D341Med (cell line): ENCODE results near the gene NAIF1.
"Not testable (repeated sequence)": the region's sequence is repeated elsewhere in the genome, so short reads cannot be mapped to it uniquely, and the experiment has no call there.

Source experiments
- DNase-seq: peaks from one replicate; pipeline ENCODE4 v3.0.0; 2012; ENCODE audit warnings: low spot score

Gene NAIF1

DNA sequence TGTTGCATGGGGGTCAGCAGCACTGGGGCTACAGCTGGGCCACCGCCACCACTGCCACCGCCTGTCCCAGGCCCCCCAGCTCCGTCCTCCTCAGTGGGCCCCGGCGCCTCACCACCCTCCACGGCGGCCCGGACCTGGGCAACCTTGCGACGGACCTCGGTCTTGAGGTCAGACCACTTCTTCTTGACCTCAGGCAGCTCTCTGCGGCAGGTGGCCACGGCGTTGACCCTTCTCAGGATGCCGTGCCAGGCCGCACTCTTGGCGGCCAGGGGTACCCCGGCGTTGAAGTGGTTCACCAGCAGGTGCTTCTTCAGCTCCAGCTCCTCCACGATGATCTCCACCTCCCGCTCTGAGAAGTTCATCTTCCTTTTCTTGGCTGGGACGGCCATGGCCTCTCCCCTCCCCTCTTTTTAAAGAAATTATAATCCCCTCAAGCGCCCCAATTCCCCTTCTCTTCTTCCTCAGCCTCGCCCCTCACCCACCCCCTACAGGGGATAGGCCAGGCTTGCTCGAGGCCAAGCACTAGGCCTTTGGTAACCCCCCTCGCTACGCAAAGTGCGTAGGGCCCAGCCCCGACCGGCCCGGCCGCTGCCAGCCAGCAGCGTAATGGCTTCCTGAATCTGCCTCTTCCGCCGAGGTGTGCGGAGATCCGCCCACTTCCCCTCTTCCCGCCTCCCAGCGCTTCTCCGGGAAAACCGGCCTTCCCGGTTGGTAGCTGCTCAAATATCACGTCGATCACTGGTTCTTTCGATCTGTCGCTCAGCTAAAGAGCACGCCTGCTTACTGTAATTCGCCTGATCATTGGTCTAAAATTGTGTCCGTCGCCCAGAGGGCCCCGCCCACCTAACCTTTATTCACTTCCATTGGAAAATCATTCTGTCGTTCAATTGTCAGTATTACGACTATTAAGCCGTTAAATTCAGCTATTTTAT, at the start of gene NAIF1:
Gene NAIF1 (minus strand): TSS at position 608 of the 932 bp plus-strand sequence. CDS start 219 bp downstream, at position 389.
- peak; percentile 94 for DNase-seq

DNA sequence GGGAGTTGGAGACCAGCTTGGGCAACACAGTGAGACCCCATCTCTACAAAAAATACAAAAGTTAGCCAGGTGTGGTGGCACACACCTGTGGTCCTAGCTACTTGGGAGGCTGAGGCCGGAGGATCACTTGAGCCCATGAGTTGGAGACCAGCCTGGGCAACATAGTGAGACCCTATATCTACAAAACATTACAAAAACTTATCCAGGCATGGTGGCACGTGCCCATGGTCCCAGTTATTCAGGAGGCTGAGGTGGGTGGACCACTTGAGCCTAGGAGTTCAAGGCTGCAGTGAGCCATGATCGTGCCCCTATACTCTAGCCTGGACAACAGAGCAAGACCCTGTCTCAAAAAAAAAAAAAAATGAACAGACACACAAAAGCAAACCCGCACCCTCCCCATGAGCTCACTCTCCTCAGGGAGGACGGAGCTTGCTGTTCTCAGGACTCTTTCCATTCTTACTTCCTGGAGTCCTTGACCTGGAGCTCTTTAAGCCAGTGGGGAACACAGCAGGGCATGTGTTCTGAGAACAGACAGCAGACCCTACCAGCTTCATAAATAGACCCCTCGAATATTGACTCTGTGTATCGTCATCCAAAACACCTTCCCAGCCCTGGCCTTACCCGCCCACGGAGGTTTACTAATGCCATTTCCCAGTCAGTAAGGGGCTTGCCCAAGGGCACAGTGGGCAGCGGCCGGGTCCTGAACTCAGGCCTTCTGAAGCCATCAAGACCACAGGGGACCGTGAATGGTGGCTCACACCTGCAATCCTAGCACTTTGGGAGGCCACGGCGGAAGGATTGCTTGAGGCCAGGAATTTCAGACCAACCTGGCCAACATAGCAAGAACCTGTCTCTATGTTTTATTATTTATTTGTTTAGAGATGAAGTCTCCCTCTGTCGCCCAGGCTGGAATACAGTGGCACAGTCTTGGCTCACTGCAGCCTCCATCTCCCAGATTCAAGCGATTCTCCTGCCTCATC, 49.3 kb upstream of the NAIF1 start:
- no peak for DNase-seq

- DNase-seq, result no peak
Measured at GRCh38 chr9:128115187-128116103, 48.3 kb upstream of the NAIF1 start.

DNA sequence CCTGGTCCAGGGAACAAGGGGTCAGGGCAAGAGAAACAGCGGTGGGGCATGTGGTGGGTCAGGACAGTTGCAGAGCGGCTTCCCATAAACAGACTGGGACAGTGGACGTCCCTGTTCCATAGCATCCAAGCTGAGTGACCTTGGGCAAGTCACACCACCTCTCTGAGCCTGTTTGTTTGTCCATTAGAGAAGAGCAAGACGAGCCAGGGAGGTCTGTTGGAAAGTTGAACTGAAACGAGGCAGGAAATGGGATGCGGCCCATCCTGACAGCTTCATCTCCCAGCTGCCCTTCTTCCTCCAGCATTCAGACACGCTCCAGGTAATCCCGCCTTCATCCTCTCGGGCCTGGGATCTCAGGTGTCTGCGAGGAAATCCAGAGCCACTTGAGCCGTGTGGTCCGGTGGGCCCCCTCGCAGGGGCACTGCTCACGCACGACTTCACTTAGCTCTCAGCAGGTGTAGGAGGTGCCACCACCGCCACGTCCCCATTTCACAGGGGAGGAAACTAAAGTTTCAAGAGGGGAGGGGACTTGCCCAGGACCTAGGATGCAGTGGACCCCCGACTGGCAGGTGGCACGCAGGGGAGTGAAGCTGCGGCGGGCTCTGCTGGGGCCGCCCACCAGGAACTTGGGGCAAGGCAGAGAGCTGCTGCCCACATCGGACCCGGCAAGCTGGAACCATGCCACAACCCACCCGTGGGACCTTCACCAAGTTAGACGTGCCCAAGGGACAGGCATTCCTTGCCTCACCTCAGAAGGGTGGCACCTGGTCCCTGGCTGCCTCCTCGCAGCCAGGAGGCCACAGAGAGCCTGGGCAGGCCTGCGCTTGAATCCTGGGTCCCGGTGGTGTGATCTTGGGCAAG, 47.4 kb upstream of the NAIF1 start:
- DNase-seq, result no peak

GRCh38 chr9:128113526-128114325, 46.6 kb upstream of the NAIF1 start:
- no peak for DNase-seq

- DNase-seq, result not testable (repeated sequence)
Measured at GRCh38 chr9:128111726-128112125, 44.6 kb upstream of the NAIF1 start.

GRCh38 chr9:128109050-128109709, 42.1 kb upstream of the NAIF1 start:
- no peak for DNase-seq

GRCh38 chr9:128108269-128109049, 41.3 kb upstream of the NAIF1 start:
- no peak for DNase-seq

DNA sequence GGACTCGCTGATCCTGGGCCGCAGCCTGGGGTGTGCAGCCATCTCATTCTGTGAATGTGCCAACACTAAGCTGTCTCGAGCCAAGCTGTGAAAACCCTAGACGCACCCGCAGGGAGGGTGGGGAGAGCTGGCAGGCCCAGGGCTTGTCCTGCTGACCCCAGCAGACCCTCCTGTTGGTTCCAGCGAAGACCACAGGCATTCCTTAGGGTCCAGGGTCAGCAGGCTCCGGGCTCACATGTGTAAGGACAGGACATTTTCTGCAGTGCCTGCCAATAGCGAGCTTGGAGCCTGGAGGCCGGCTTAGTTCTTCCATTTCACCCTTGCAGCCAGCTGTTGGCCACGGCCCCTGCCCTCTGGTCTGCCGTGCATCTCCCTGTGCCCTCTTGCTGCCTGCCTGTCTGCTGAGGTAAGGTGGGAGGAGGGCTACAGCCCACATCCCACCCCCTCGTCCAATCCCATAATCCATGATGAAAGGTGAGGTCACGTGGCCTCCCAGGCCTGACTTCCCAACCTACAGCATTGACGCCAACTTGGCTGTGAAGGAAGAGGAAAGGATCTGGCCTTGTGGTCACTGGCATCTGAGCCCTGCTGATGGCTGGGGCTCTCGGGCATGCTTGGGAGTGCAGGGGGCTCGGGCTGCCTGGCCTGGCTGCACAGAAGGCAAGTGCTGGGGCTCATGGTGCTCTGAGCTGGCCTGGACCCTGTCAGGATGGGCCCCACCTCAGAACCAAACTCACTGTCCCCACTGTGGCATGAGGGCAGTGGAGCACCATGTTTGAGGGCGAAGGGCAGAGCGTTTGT, 40.5 kb upstream of the NAIF1 start:
- no peak for DNase-seq

DNA sequence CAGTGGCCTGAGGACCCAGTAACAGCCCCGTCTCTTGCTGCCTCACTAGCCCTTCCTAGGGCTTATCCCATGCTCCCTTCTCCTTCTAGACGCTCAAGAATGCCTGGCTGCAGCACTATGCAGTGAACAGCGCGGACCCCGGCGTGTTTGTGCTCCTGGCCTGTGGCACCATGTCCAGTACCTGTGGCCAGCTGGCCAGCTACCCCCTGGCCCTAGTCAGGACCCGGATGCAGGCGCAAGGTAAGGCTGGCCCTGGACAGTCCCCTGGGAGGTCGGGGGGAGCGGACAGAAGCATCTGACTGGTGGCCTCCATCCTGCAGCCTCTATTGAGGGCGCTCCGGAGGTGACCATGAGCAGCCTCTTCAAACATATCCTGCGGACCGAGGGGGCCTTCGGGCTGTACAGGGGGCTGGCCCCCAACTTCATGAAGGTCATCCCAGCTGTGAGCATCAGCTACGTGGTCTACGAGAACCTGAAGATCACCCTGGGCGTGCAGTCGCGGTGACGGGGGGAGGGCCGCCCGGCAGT, 39.9 kb upstream of the NAIF1 start:
- DNase-seq, result no peak

DNA sequence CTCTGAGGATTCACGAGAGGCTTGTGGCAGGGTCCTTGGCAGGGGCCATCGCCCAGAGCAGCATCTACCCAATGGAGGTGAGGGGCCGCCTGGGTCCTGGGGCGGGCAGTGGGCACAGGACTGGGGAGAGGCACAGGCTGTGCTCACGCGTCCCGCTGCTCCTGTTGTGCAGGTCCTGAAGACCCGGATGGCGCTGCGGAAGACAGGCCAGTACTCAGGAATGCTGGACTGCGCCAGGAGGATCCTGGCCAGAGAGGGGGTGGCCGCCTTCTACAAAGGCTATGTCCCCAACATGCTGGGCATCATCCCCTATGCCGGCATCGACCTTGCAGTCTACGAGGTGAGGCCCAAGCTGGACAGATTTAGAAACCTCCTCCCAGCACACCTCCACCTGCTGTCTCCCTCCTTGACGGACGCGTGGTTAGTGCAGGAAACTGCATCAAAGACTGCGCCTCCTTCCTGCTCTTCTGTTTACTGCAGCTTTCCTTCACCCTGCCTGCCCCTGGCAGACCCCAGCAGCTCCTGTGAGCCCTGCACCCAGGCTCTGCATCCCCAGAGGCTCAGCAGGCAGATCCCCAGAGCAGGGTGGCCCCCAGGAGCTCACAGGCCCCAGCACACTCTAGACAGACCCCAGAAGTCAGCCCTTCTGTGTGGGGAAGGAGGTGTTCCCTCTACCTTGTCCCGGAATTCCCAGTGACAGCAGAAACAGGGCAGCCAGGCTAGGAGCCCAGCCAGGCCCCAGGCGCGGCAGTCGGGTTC, 39.2 kb upstream of the NAIF1 start:
- DNase-seq, result no peak

DNA sequence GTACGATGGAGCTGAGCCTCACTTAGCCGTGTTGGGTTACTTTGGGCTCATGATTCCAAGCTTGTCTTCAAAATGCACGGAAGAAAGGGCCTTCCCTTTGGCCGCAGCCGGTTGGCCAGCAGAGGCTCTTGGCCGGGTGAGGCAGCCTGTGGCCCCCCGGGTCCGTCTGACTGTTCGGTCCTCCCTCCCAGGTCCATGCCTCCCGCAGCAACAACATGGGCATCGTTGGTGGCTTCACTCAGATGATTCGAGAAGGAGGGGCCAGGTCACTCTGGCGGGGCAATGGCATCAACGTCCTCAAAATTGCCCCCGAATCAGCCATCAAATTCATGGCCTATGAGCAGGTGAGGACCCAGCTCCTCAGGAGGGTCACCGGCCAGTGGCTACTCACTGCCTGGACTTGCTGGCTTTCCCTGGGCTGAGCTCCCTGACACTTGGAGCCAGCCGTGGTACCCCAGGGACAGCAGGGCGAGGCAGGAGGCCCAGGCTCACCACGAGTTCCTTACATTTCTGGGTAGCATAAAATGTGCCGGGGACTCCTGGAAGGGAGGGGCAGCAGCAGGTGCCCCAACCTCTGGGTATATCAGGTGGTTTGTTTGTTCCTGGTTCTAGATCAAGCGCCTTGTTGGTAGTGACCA, 38.5 kb upstream of the NAIF1 start:
- no peak for DNase-seq

- no peak for DNase-seq
Measured at GRCh38 chr9:128104171-128104618, 37.1 kb upstream of the NAIF1 start.

DNA sequence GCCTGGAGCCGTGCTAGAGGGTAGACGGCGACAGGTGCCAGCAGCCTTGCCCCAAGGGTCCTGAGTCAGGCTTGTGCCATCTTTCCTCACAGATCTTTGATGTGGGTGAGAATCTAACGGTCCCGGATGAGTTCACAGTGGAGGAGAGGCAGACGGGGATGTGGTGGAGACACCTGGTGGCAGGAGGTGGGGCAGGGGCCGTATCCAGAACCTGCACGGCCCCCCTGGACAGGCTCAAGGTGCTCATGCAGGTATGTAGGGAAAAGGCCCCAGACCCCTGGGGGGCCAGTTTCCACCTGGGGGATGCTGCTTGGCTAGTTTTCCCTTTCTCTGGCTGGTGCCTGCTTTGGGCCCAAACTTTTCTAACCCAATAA, 36.5 kb upstream of the NAIF1 start:
- DNase-seq, result no peak

DNA sequence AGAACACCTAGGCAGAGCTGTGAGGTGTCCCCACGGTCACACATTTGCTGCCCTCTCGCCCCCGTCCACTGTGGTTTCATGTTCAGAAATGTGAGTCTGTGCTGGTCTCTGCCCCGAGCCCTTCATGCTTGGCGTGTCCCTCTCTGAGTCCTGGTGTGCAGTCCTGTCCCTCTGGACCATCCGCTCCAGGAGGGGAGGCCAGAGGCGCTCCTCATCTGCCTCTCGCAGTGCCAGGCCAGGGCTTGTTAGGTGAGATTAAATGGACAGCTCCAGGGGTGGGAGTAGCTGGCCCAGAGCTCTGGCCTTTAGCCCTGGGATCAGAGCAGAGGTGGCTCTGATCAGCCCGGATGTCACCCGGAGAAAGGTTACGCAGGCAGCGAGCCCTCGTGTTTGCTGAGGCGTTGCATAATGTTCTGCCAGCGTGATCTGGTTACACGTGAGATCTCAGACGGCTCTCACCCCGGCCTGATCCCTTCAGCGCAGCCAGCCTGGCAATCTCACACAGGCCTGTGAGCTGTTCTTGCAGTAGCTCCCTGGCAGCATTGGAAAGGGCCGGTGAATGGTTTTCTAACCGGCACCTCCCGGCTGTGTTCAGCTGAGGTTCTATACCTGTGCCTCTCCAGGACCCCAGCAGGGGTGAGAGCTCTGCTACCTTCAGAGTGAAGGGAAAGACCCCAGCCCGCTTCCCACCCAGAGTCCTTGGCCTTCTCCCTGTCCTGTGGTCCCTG, 35.9 kb upstream of the NAIF1 start:
- no peak for DNase-seq
